Prostate gland (tissue), 2 donors: ENCODE measurements around the gene ABHD15. TPM values are rescaled to one million over a fixed set of nuclear protein-coding genes. Genes with fewer than 3 reads are reported as not detected.

Experiments used
- DNase-seq: peaks from one replicate; pipeline ENCODE4 v3.0.0-alpha.2; 2019; ENCODE audit warnings: low spot score
- H3K27ac ChIP-seq, 2 donors: fragments of 200-600 bp; sonication (generic); 2 replicates each; pipeline ENCODE4 v1.5.1; 2017 to 2019
- H3K27me3 ChIP-seq: fragments of 200-600 bp; sonication (generic); replicated peaks from 2 replicates; pipeline ENCODE4 v1.5.1; 2019; ENCODE audit not compliant: insufficient read depth
- H3K36me3 ChIP-seq, 2 donors: fragments of 200-600 bp; sonication (generic); 1 replicate in 1 of 2; 2 replicates in 1 of 2; pipeline versions ENCODE4 v1.5.1 to v1.8.1; 2017 to 2019
- H3K4me1 ChIP-seq: fragments of 200-600 bp; sonication (generic); replicated peaks from 2 replicates; pipeline ENCODE4 v1.5.1; 2019
- H3K4me3 ChIP-seq, 2 donors: fragments of 200-600 bp; sonication (generic); 2 replicates each; pipeline ENCODE4 v1.5.1; 2017 to 2019
- H3K9me3 ChIP-seq: fragments of 200-600 bp; sonication (generic); 2 replicates; pipeline ENCODE4 v1.5.1; 2017
- POLR2A ChIP-seq: fragments of 450-650 bp; IDR thresholded peaks from one replicate; pipeline ENCODE4 v1.6.1; 2016; ENCODE audit warnings: antibody characterized with exemption, mild to moderate bottlenecking
- POLR2AphosphoS5 ChIP-seq: sonication (generic); formaldehyde crosslinking; IDR thresholded peaks from one replicate; pipeline ENCODE4 v1.6.1; 2017; ENCODE audit warnings: antibody characterized with exemption
- WGBS: methylation state at CpG from one replicate; pipeline ENCODE4 v1.1.5; 2018; 5-methylcytosine and 5-hydroxymethylcytosine counted together
- intact Hi-C: fragments of 100-400 bp; cut with DNase I; formaldehyde crosslinking; loops from one replicate; pipeline ENCODE4 v1.14.2; 2022
- total RNA-seq, 2 donors: library from RNA; depleted of rRNA; stranded (reverse); fragments of >200 nt; gene quantifications; one replicate each; pipeline ENCODE4 v1.1.0, GENCODE V29; 2016
- TF ChIP-seq, protein P1 (sequence below), 4 experiments: fragments of 200-600 bp in 2 of 4; fragments of 450-650 bp in 2 of 4; sonication (generic) in 2 of 4; IDR thresholded peaks; 1 replicate in 3 of 4; 2 replicates in 1 of 4; pipeline ENCODE4 v1.5.1; 2016 to 2019; ENCODE audit warnings: antibody characterized with exemption in 4 of 4, mild to moderate bottlenecking in 2 of 4, moderate library complexity in 2 of 4

The ABHD15 gene
- total RNA-seq, 2 donors from 2014 or later = 9.1 to 14.8 TPM

DNA sequence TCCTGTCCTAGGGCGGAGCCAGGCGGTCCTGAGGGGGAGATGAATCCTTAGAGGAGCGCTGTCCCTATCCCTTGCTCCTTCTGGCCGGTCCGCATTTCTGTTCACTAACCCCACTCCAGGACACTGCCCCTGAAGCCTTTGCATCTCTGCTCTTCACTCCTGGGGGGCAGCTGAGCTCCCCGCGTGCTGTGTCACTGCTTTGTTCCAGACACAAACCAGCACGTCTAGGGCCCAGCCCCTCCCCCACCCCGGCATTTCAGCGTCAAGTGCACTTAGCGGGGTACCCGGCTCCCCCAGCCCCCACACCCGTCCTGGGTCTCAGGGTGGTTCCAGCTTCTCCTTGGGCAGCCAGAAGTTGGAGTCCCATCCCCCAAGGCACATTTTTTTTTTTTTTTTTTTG, 47.0 kb upstream of the ABHD15 start:
- Histone ChIP-seq H3K27ac (no peak overlapping the region), H3K9me3 (no peaks in the 10 kb centered on the region), H3K4me1 (peaks cover 5% of the 10 kb centered on the region), H3K4me3 (peak overlapping the region in 1 of 2 donors; percentile 6), H3K36me3 (no peaks in the 10 kb centered on the region), H3K27me3 (no peaks in the 10 kb centered on the region)
- TF ChIP-seq POLR2A (no peak), POLR2AphosphoS5 (no peak)
- TF ChIP-seq, protein P1, sequence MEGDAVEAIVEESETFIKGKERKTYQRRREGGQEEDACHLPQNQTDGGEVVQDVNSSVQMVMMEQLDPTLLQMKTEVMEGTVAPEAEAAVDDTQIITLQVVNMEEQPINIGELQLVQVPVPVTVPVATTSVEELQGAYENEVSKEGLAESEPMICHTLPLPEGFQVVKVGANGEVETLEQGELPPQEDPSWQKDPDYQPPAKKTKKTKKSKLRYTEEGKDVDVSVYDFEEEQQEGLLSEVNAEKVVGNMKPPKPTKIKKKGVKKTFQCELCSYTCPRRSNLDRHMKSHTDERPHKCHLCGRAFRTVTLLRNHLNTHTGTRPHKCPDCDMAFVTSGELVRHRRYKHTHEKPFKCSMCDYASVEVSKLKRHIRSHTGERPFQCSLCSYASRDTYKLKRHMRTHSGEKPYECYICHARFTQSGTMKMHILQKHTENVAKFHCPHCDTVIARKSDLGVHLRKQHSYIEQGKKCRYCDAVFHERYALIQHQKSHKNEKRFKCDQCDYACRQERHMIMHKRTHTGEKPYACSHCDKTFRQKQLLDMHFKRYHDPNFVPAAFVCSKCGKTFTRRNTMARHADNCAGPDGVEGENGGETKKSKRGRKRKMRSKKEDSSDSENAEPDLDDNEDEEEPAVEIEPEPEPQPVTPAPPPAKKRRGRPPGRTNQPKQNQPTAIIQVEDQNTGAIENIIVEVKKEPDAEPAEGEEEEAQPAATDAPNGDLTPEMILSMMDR (IDR thresholded peaks at IDR 0.05) = no peak
- intact Hi-C loops = no loop called here
- no peak for DNase-seq
- WGBS = 37% methylated on average over 13 of the region's 13 CpGs

DNA sequence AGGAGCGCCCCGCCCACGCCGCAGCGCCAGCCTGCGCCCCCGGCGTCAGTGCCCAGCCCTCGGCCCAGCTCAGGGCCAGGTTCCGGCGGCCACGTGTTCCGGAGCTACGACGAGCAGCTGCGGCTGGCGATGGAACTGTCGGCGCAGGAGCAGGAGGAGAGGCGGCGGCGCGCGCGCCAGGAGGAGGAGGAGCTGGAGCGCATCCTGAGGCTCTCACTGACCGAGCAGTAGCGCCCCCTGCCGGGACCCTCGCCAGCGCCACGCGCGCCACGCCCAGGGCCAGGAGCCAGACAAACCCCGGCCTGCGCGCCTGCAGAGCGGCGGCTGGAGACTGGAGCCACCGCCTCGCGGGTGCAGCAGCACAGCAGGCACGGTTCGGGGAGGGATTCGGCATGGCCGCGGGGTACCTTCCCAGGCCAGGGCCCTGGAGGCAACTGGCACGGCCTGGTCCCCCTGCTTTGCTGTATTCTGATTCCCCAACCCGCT, 46.6 kb upstream of the ABHD15 start:
- Histone ChIP-seq H3K4me1 (peaks cover 5% of the 10 kb centered on the region), H3K36me3 (no peaks in the 10 kb centered on the region), H3K4me3 (peak overlapping the region in 1 of 2 donors; percentile 6), H3K27me3 (no peaks in the 10 kb centered on the region), H3K27ac (no peak overlapping the region), H3K9me3 (no peaks in the 10 kb centered on the region)
- DNase-seq = peak; percentile 86
- intact Hi-C loops = no loop called here
- WGBS = 1% methylated on average over 39 of the region's 50 CpGs
- no peak for TF ChIP-seq POLR2A
- TF ChIP-seq POLR2AphosphoS5 = peak; percentile 60
- TF ChIP-seq, protein P1 (IDR thresholded peaks at IDR 0.05) = peak; percentile 71 to 92 (median 76)

DNA sequence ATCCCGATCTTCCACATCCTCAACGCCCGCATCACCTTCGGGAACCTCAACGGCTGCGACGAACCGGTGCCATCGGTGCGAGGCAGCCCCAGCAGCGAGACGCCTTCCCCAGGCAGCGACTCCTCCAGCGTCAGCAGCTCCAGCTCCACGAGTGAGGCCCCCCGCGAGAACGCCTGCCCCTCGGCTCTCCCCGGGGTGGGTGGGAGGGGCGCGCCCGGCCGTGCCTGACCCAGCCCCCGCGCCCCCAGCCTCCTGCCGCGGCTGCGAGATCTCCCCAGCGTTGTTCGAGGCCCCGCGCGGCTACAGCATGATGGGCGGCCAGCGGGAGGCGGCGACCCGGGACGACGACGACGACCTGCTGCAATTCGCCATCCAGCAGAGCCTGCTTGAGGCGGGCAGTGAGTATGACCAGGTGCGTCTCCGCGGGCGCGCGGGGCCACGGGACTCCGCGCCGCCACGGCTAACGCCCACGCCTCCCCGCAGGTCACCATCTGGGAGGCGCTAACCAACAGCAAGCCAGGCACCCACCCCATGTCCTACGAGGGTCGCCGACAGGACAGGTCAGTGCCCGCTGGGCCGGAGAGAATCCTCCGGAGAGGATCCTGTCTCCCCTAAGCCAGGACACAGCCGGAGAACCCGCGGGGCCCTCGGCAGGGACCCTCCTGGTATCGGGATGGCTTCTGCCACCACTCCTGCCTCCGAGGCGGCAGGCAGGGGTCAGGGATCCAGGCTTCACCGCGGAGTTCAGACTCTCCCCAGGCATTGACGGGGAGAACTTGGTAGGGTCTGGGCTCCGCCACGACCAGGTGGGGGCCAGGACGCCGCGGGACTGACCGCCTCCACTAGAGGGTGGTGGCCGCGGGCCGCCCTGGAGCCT, 45.8 kb upstream of the ABHD15 start:
- 55% methylated on average over 46 of the region's 85 CpGs for WGBS
- H3K4me1 ChIP-seq = peaks cover 5% of the 10 kb centered on the region
- peak overlapping the region in 1 of 2 donors; percentile 6 for H3K4me3 ChIP-seq
- intact Hi-C loops = no loop called here
- H3K36me3 ChIP-seq = no peaks in the 10 kb centered on the region
- H3K27ac ChIP-seq = no peak overlapping the region
- DNase-seq = no peak
- TF ChIP-seq POLR2A (no peak), POLR2AphosphoS5 (no peak)
- TF ChIP-seq, protein P1 (IDR thresholded peaks at IDR 0.05) = no peak
- no peaks in the 10 kb centered on the region for H3K27me3 ChIP-seq
- no peaks in the 10 kb centered on the region for H3K9me3 ChIP-seq

DNA sequence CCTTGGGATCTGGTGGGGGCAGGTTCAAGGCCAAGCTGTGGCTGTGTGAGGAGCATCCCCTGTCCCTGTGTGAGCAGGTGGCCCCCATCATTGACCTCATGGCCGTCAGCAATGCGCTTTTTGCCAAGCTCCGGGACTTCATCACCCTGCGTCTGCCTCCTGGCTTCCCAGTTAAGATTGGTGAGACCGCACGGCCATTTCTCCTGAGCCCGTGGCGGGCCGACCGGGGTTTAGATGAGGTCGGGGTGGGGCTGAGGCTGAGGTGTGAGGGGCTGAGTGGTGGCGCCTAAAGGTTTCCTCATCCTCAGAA, 45.2 kb upstream of the ABHD15 start:
- H3K27ac ChIP-seq = no peak overlapping the region
- WGBS = 95% methylated on average over 12 of the region's 12 CpGs
- intact Hi-C loops = no loop called here
- H3K4me3 ChIP-seq = no peak overlapping the region
- TF ChIP-seq, protein P1 (IDR thresholded peaks at IDR 0.05) = no peak
- TF ChIP-seq POLR2AphosphoS5 (no peak), POLR2A (no peak)
- H3K4me1 ChIP-seq = peaks cover 5% of the 10 kb centered on the region
- H3K36me3 ChIP-seq = no peaks in the 10 kb centered on the region
- H3K9me3 ChIP-seq = no peaks in the 10 kb centered on the region
- H3K27me3 ChIP-seq = no peaks in the 10 kb centered on the region
- DNase-seq = no peak
